Stimulated activated CD8-positive, alpha-beta memory T cell treated with anti-CD3 and anti-CD28 coated beads, Interleukin-7, amount 100 ng/mL, for 48 hours (primary cell): ENCODE measurements around the gene PIP5K1C.

Source experiments
- DNase-seq, 2 donors: peaks; one replicate each; pipeline ENCODE4 v3.0.0-alpha.2; 2020; ENCODE audit warnings: low read depth in 1 of 2; ENCODE audit errors: extremely low read depth in 1 of 2

The PIP5K1C gene

GRCh38 chr19:3614858-3615505 is 85.3 kb downstream of the PIP5K1C start:
- no peak for DNase-seq

- DNase-seq: no peak
Measured at GRCh38 chr19:3613818-3614661, 86.2 kb downstream of the PIP5K1C start.

- no peak for DNase-seq
Measured at GRCh38 chr19:3612901-3613741, 87.1 kb downstream of the PIP5K1C start.

GRCh38 chr19:3612330-3612729 is 87.9 kb downstream of the PIP5K1C start:
- no peak for DNase-seq

- DNase-seq: no peak
Measured at GRCh38 chr19:3611841-3612240, 88.4 kb downstream of the PIP5K1C start.

GRCh38 chr19:3610745-3611717 is 89.2 kb downstream of the PIP5K1C start:
- DNase-seq: no peak

- DNase-seq: no peak
Measured at GRCh38 chr19:3609779-3610719, 90.2 kb downstream of the PIP5K1C start.

- no peak for DNase-seq
Measured at GRCh38 chr19:3608750-3609322, 91.4 kb downstream of the PIP5K1C start.

- DNase-seq: no peak
Measured at GRCh38 chr19:3608079-3608641, 92.1 kb downstream of the PIP5K1C start.

- DNase-seq: no peak
Measured at GRCh38 chr19:3607303-3608078, 92.8 kb downstream of the PIP5K1C start.

GRCh38 chr19:3606690-3607289 is 93.5 kb downstream of the PIP5K1C start, which contains the start of gene TBXA2R:
TSS of gene TBXA2R (minus strand) at chr19:3606875. CDS start at chr19:3600634, 6,241 bp downstream.
- DNase-seq: peak; percentile 46 to 47

- no peak for DNase-seq
Measured at GRCh38 chr19:3606174-3606689, 94.0 kb downstream of the PIP5K1C start.

GRCh38 chr19:3605770-3606169 is 94.5 kb downstream of the PIP5K1C start:
- no peak for DNase-seq

- no peak for DNase-seq
Measured at GRCh38 chr19:3605361-3605760, 94.9 kb downstream of the PIP5K1C start.

GRCh38 chr19:3604987-3605343 is 95.3 kb downstream of the PIP5K1C start:
- peak in 1 of 2 donors; percentile 17 for DNase-seq

- DNase-seq: no peak
Measured at GRCh38 chr19:3604227-3604986, 95.9 kb downstream of the PIP5K1C start.
